HTERT RPE-1 (cell line): ENCODE data around the gene SPACA7.

Source experiments
- in situ Hi-C: fragments of 300-500 bp; cut with MboI; formaldehyde crosslinking; loops from 4 replicates; pipeline ENCODE4 v1.14.3; 2020; ENCODE audit warnings: low sequenced_read_pairs

The SPACA7 gene

GRCh38 chr13:112462408-112462807 lies 86.3 kb downstream of the SPACA7 start:
- in situ Hi-C loops: no loop called here

DNA sequence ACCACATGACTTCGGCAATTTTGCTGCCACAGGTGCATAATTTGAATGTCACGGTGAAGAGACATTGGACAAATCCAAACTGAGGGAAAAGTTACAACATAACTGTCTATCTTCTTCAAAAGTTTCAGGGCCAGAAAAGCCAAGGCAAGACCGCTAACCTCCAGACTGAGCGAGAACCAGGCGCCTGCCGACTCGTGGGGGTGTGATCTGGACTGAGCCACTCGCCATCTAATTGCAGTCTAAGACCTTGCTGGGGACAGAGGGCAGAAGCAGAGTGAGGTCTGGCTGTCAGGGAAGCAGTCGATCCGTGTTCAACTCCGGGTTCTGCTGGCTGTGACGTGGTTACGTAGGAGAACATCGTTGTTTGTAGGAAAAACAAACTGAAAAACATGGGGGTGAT lies 88.6 kb downstream of the SPACA7 start:
- in situ Hi-C loops: no loop called here

DNA sequence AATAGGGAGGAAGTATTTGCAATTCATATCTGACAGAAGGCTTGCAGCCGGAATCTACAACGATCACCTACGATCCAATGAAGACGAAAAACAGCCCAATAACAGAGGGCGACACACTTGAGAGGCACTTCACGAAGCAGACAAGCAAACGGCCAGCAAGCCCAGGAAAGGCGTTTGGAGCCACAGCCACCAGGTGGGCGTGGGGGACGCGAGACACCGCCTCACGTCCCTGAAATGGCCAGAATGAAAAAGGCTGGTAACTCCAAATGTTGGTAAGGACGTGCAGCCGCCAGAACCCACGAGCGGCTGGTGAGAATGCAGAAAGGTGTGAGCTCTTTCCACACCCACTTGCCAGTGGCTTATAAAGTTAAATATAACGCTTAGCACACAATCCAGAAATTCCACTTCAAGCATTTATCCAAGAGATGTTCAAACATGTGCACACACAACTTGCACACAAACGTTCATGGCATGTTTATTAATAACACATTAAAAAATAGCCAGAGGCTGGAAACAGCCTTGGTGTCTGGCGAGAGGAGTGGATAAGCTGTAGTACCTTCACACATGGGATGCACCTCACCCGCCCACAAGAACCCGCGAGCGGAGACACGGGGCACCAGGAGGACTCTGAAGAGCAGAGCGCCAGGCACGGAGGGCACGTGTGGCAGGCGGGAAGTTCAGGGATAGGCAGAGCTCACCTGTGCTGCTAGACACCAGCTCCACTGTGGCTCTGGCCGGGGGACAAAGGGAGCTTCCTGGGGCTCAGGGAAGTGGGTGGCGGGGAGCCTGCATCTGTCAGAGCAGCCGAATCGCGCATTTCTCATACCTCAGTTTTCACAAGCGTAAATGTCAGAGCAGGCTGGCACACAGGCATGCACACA lies 89.3 kb downstream of the SPACA7 start:
- in situ Hi-C loops: no loop called here

DNA sequence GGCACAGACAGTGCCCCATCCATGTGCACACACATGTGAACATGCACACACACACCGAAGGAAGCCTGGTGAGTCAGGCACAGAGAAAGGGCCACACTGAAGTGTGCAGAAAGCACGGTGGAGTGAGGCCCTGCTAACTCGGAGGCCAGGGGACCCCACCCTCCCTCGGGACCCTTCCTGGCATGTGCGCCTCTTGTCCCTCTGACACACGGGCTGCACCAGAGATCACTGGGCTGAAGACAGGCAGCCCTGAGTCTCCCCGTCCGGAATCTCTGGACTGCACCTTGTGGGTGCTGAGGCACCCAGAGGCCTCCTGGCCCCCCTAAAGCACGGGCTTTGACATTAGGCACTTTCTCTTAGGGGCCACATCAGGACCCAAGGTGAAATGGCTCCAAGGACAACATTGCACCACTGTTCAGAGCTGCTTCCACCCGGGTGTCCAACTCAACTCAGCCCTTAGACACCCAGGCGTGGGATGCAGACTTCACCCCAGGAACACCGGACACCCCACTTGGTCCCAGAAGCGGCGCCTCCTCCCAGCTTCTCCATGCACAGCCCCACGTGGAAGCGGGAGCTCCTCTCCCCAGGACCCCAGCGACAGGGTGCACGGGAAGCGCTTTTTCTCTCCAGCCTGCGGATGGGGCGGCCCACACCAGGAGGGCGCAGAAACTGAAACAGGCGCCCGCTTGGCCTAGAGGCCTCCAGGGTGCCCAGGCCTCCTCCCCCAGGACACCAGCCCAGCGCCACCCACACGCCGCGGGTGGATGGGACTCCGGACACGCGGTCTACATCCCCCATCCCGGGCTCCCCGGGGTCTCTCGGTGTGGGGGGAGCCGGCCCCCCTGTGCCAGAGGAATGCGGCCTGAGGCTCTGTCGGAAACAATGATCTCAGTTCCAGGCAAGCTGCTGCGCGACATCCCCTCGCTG lies 90.2 kb downstream of the SPACA7 start:
- in situ Hi-C loops: no loop called here

- in situ Hi-C loops: no loop called here
These were observed 91.1 kb downstream of the SPACA7 start for GRCh38 chr13:112467236-112467635.

DNA sequence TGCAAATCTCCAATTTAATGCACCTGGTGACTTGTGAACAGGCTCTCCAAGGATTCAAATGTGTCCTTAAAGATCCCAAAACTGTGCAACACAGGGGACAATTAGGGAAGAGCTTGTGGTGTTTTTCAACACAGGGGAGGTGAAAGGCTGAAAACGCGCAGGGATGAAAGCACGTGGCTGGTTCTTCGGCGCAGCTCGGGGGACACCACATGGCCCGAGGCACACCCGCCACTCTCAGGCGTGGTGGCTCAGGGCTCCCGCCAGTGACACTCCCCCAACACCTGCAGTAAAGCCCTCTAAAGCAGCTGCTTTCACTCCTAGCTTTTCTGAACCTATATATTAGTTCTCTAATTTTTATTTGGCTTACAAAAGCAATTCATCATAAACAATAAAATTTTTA lies 91.9 kb downstream of the SPACA7 start:
- in situ Hi-C loops: no loop called here

- in situ Hi-C loops: no loop called here
These were observed 93.1 kb downstream of the SPACA7 start for GRCh38 chr13:112469071-112469745.

DNA sequence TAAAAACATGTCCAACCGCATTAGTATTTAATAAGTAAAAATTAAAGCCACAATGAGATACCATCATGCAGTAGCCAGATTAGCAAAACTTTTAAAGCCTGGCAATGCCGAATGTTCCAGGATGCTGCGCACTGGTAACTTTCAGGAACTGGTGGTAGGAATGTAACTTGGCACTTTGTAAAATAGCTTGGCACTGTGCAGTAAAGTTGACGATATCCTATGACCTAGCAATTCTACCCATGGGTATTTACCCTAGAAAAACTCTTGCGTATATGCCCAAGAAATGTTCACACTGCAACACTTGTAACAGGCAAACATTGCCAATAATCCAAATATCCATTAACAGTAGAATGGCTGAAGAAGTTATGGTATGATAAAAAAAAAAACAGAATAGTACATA lies 97.7 kb downstream of the SPACA7 start:
- in situ Hi-C loops: no loop called here

GRCh38 chr13:112474869-112475268 lies 98.7 kb downstream of the SPACA7 start:
- in situ Hi-C loops: no loop called here

DNA sequence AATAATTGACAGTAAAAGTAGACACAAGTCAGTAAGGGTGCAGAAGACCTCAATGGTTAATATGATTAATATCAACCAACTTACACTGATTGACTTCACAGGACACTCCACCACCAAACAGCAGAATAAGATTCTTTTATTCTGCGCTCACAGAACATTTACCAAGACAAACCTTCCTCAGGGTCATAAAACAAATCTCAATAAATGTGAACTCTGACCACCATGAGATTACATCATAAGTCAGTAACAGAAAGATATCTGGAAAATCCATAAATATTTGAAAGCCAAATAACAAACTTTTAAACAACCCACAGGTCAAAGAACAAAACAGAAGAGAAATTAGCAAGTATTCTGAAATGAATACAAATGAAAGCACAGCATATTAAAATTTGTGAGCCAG lies 99.7 kb downstream of the SPACA7 start:
- in situ Hi-C loops: no loop called here

DNA sequence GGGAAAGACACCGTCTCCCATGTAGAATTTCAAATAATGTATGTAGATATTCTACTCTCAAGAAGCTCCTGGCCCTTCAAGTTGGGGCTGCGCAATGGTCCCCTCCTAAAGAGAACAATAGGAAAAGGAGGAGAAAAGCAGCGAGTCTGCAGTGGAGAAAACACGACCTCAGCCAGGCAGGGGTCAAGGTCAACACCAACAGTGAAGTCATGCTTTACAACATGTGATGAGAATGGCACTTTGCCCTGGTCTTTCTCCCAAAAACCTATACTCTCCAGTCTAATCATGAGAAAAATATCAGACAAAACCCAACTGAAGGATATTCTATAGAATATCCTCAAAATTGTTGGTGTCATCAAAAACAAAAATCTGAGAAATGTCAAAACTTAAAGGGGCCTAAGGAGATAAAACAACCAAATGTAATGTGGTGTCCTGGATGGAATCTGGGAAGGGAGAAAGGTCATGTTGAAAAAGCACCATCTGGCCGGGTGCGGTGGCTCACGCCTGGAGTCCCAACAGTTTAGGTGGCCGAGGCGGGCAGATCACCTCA lies 101.0 kb downstream of the SPACA7 start:
- in situ Hi-C loops: no loop called here

- in situ Hi-C loops: no loop called here
These were observed 103.2 kb downstream of the SPACA7 start for GRCh38 chr13:112479389-112479788.

GRCh38 chr13:112481458-112481857 lies 105.3 kb downstream of the SPACA7 start:
- in situ Hi-C loops: no loop called here

GRCh38 chr13:112483299-112483698 lies 107.1 kb downstream of the SPACA7 start:
- in situ Hi-C loops: no loop called here
